Activated B cell treated with CpG ODN at 0.5 μM for 24 hours (primary cell): ENCODE results near the gene PRKCB. TPM values are rescaled to one million over a fixed set of nuclear protein-coding genes. Genes with fewer than 3 reads are reported as not detected.

ENCODE experiments used
- ATAC-seq: fragments of 200-7000 bp; cut with Tn5 transposase; one replicate; pipeline ENCODE4 v1.10.0; 2021; ENCODE audit warnings: low read depth, mild to moderate bottlenecking, moderate library complexity
- CTCF ChIA-PET: fragments of 350-600 bp; sonication (Branson Sonifier 250); formaldehyde crosslinking; loops from one replicate; lab custom pipeline; 2021; ENCODE audit warnings: antibody characterized with exemption; lab: Charles Lee
- POLR2A ChIA-PET: fragments of 350-600 bp; sonication (Branson Sonifier 250); formaldehyde crosslinking; loops from one replicate; lab custom pipeline; 2021; ENCODE audit warnings: antibody characterized with exemption; lab: Charles Lee
- DNase-seq: peaks from one replicate; pipeline ENCODE4 v3.0.0; 2022
- H3K27ac Mint-ChIP-seq: one replicate; pipeline ENCODE4 v1.8.0; 2020; ENCODE audit warnings: mixed read lengths
- H3K27me3 Mint-ChIP-seq: one replicate; pipeline ENCODE4 v1.8.0; 2021; ENCODE audit warnings: mixed read lengths
- H3K36me3 Mint-ChIP-seq: one replicate; pipeline ENCODE4 v1.8.0; 2021; ENCODE audit warnings: low read depth, mixed read lengths
- H3K4me1 Mint-ChIP-seq: one replicate; pipeline ENCODE4 v1.8.0; 2021; ENCODE audit warnings: mixed read lengths
- H3K4me3 Mint-ChIP-seq: one replicate; pipeline ENCODE4 v1.8.0; 2020; ENCODE audit warnings: mild to moderate bottlenecking, mixed read lengths
- H3K9me3 Mint-ChIP-seq: one replicate; pipeline ENCODE4 v1.8.0; 2020; ENCODE audit warnings: mixed read lengths
- CTCF ChIP-seq: fragments of 200-600 bp; IDR thresholded peaks from one replicate; pipeline ENCODE4 v1.8.0; 2022; ENCODE audit warnings: antibody characterized with exemption, mild to moderate bottlenecking
- intact Hi-C: fragments of 100-400 bp; cut with micrococcal nuclease; formaldehyde crosslinking; loops from one replicate; pipeline ENCODE4 v1.15.1; 2024
- total RNA-seq: library from RNA; stranded (reverse); gene quantifications from 2 replicates; pipeline ENCODE4 v1.2.3, GENCODE V29; 2022

The PRKCB gene
- total RNA-seq, 1 donor from 2014 or later: 146 TPM

GRCh38 chr16:24114876-24115275 lies 279.1 kb downstream of the PRKCB start:
- Mint-ChIP-seq H3K27ac (no peak overlapping the region), H3K9me3 (peaks cover 4% of the 10 kb centered on the region), H3K36me3 (peaks cover 84% of the 10 kb centered on the region), H3K4me1 (no peaks in the 10 kb centered on the region), H3K27me3 (no peaks in the 10 kb centered on the region), H3K4me3 (no peak overlapping the region)
- ATAC-seq: no peak
- DNase-seq: no peak
- ChIA-PET CTCF (no interaction called here), POLR2A (no interaction called here)
- TF ChIP-seq CTCF: no peak
- intact Hi-C loops: loop anchor here (5.0 kb wide), 1 partner anchor 43 kb away; no protein-coding TSS in a partner anchor

- H3K4me1 Mint-ChIP-seq: no peaks in the 10 kb centered on the region
- H3K36me3 Mint-ChIP-seq: peaks cover 92% of the 10 kb centered on the region
- peaks cover 4% of the 10 kb centered on the region for H3K9me3 Mint-ChIP-seq
- no peak overlapping the region for H3K27ac Mint-ChIP-seq
- intact Hi-C loops: no loop called here
- no peak overlapping the region for H3K4me3 Mint-ChIP-seq
- no peak for DNase-seq
- CTCF ChIA-PET: interaction anchor here (1.3 kb wide), 1 partner anchor 45 kb away, joined by 4 read pairs; no protein-coding TSS in a partner anchor
- POLR2A ChIA-PET: no interaction called here
- no peak for ATAC-seq
- no peaks in the 10 kb centered on the region for H3K27me3 Mint-ChIP-seq
- no peak for TF ChIP-seq CTCF
Observed at GRCh38 chr16:24116046-24116776, 280.4 kb downstream of the PRKCB start.

- H3K36me3 Mint-ChIP-seq: peaks cover 92% of the 10 kb centered on the region
- ChIA-PET POLR2A (no interaction called here), CTCF (interaction anchor here (1.3 kb wide), 1 partner anchor 46 kb away, joined by 4 read pairs; no protein-coding TSS in a partner anchor)
- no peak for TF ChIP-seq CTCF
- intact Hi-C loops: no loop called here
- ATAC-seq (no peak), DNase-seq (no peak)
- no peak overlapping the region for H3K27ac Mint-ChIP-seq
- H3K4me3 Mint-ChIP-seq: no peak overlapping the region
- no peaks in the 10 kb centered on the region for H3K27me3 Mint-ChIP-seq
- peaks cover 4% of the 10 kb centered on the region for H3K9me3 Mint-ChIP-seq
- H3K4me1 Mint-ChIP-seq: no peaks in the 10 kb centered on the region
Observed at GRCh38 chr16:24116989-24117388, 281.2 kb downstream of the PRKCB start.

GRCh38 chr16:24117680-24118079 lies 281.9 kb downstream of the PRKCB start:
- no peak for TF ChIP-seq CTCF
- H3K9me3 Mint-ChIP-seq: peaks cover 4% of the 10 kb centered on the region
- DNase-seq (no peak), ATAC-seq (no peak)
- H3K36me3 Mint-ChIP-seq: peaks cover 91% of the 10 kb centered on the region
- POLR2A ChIA-PET: no interaction called here
- H3K27me3 Mint-ChIP-seq: no peaks in the 10 kb centered on the region
- CTCF ChIA-PET: interaction anchor here (1.3 kb wide), 1 partner anchor 46 kb away, joined by 4 read pairs; no protein-coding TSS in a partner anchor
- no peaks in the 10 kb centered on the region for H3K4me1 Mint-ChIP-seq
- intact Hi-C loops: no loop called here
- no peak overlapping the region for H3K4me3 Mint-ChIP-seq
- H3K27ac Mint-ChIP-seq: no peak overlapping the region

GRCh38 chr16:24118126-24118821 lies 282.5 kb downstream of the PRKCB start:
- ATAC-seq (no peak), DNase-seq (no peak)
- Mint-ChIP-seq H3K27ac (no peak overlapping the region), H3K9me3 (peaks cover 4% of the 10 kb centered on the region), H3K27me3 (no peaks in the 10 kb centered on the region), H3K4me1 (no peaks in the 10 kb centered on the region), H3K36me3 (peaks cover 91% of the 10 kb centered on the region), H3K4me3 (no peak overlapping the region)
- ChIA-PET POLR2A (no interaction called here), CTCF (no interaction called here)
- no peak for TF ChIP-seq CTCF
- intact Hi-C loops: no loop called here
